Erythroblast (primary cell): ENCODE data around the gene ZNF280B.

Source experiments
- GATA1 ChIP-seq: IDR thresholded peaks from 2 replicates; pipeline ENCODE4 v1.6.1; 2011; ENCODE audit warnings: low read depth, mild to moderate bottlenecking, control low read depth, low read length, moderate library complexity
- POLR2A ChIP-seq: IDR thresholded peaks from 2 replicates; pipeline ENCODE4 v1.6.1; 2011; ENCODE audit warnings: mild to moderate bottlenecking, low read length

DNA sequence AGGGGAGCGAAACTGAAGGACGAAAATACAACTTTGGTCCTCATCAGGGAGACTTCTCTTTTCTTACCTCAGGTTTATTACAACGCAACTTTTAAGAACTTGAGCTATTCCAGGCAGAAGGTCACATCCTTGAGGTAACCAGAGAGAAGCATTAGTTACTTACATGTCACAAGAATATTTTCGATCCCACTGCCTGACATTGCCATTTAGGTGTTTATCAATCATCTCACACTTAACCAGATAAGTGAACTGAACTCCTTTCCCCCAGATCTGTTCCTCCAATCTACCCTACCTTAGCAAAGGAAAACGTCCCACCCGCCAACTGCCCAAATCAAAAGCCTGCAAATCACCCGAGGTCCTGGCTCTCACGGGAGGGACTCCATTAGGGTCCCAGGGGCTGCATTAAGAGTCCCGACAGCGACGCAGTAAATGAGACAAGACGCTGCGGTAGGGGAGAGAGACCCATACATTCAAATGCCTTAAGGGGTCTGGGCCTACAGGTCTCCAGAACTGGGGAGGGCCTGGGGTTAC, 734 bp downstream of the ZNF280B start:
- TF ChIP-seq POLR2A, result no peak
- no peak for TF ChIP-seq GATA1
